SK-N-MC (cell line): ENCODE data around the gene DGCR2.
"Not testable (repeated sequence)": the region's sequence is repeated elsewhere in the genome, so short reads cannot be mapped to it uniquely, and the experiment has no call there.

Source experiments
- EZH2 ChIP-seq: fragments of 200-600 bp; sonication (generic); IDR thresholded peaks from one replicate; pipeline ENCODE4 v1.6.1; 2017; ENCODE audit warnings: antibody characterized with exemption
- POLR2AphosphoS5 ChIP-seq: IDR thresholded peaks from 2 replicates; pipeline ENCODE4 v1.6.1; 2012; ENCODE audit warnings: mild to moderate bottlenecking, low read depth, low read length, borderline replicate concordance

GRCh38 chr22:19024956-19025489, 97.2 kb downstream of the DGCR2 start:
- TF ChIP-seq EZH2, POLR2AphosphoS5: not testable (repeated sequence)
